Measurements from ENCODE around the gene ISL2.

DNA sequence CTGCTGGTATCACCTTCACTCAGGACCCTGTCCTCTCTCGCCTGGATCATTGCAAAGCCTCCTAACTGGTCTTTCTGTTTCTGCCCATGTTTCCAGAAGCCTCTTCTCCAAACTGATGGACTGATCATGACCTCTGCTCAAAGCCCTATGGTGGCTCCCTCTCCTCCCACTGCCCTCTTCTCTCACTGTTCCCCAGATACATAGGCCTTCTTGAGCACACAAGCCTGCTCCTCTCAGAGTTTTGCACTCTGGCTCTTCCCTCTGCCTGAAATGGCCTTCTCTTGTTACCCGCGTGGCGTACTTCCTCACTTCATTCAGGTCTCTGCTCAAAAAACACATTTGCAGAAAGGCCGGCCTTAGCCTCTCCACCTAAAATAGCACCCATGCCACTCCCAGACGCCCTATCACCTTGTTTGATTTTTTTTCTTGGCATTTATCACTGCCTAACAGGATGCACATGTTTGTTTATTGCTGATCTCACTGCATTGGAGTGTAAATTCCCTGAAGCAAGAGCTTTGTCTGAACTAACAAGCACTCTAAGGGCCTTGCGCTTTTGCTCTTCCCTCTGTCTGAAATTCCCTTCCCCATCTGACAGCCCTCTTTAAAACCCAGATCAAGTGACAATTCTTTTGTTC is 23.9 kb upstream of the ISL2 start:
- TF ChIP-seq RAD21 (IDR thresholded peaks at IDR 0.05) (peak; percentile 16 to 23), NR2F2 (IDR thresholded peaks at IDR 0.05) (no peak), GABPA (IDR thresholded peaks at IDR 0.05 in 1 of 2, conservative IDR thresholded peaks at IDR 0.05 in 1 of 2) (peak in 1 of 2 donors; percentile 44), TAF1 (conservative IDR thresholded peaks at IDR 0.05) (no peak), SP1 (IDR thresholded peaks at IDR 0.05) (peak; percentile 87), JUND (IDR thresholded peaks at IDR 0.05) (peak; percentile 96 to 97)
- TF ChIP-seq, protein P1, sequence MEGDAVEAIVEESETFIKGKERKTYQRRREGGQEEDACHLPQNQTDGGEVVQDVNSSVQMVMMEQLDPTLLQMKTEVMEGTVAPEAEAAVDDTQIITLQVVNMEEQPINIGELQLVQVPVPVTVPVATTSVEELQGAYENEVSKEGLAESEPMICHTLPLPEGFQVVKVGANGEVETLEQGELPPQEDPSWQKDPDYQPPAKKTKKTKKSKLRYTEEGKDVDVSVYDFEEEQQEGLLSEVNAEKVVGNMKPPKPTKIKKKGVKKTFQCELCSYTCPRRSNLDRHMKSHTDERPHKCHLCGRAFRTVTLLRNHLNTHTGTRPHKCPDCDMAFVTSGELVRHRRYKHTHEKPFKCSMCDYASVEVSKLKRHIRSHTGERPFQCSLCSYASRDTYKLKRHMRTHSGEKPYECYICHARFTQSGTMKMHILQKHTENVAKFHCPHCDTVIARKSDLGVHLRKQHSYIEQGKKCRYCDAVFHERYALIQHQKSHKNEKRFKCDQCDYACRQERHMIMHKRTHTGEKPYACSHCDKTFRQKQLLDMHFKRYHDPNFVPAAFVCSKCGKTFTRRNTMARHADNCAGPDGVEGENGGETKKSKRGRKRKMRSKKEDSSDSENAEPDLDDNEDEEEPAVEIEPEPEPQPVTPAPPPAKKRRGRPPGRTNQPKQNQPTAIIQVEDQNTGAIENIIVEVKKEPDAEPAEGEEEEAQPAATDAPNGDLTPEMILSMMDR (IDR thresholded peaks at IDR 0.05; ENCODE audit: low read depth, low read length, missing input control): no peak
- TF ChIP-seq, protein P2, sequence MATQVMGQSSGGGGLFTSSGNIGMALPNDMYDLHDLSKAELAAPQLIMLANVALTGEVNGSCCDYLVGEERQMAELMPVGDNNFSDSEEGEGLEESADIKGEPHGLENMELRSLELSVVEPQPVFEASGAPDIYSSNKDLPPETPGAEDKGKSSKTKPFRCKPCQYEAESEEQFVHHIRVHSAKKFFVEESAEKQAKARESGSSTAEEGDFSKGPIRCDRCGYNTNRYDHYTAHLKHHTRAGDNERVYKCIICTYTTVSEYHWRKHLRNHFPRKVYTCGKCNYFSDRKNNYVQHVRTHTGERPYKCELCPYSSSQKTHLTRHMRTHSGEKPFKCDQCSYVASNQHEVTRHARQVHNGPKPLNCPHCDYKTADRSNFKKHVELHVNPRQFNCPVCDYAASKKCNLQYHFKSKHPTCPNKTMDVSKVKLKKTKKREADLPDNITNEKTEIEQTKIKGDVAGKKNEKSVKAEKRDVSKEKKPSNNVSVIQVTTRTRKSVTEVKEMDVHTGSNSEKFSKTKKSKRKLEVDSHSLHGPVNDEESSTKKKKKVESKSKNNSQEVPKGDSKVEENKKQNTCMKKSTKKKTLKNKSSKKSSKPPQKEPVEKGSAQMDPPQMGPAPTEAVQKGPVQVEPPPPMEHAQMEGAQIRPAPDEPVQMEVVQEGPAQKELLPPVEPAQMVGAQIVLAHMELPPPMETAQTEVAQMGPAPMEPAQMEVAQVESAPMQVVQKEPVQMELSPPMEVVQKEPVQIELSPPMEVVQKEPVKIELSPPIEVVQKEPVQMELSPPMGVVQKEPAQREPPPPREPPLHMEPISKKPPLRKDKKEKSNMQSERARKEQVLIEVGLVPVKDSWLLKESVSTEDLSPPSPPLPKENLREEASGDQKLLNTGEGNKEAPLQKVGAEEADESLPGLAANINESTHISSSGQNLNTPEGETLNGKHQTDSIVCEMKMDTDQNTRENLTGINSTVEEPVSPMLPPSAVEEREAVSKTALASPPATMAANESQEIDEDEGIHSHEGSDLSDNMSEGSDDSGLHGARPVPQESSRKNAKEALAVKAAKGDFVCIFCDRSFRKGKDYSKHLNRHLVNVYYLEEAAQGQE (IDR thresholded peaks at IDR 0.05): peak; percentile 40
- TF ChIP-seq, protein P3, sequence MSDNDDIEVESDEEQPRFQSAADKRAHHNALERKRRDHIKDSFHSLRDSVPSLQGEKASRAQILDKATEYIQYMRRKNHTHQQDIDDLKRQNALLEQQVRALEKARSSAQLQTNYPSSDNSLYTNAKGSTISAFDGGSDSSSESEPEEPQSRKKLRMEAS (IDR thresholded peaks at IDR 0.05): no peak
